Panc1 (cell line): ENCODE results near the gene STOM. TPM values are rescaled to one million over a fixed set of nuclear protein-coding genes. Genes with fewer than 3 reads are reported as not detected.

Experiments used
- ATAC-seq: fragments of 200-7000 bp; cut with Tn5 transposase; 2 replicates; pipeline ENCODE4 v1.9.1; 2020; ENCODE audit warnings: mild to moderate bottlenecking, moderate library complexity
- BruUV-seq: library from RNA; stranded (reverse); fragments of 400-500 nt; replicated peaks from 2 replicates; lab custom pipeline; 2021; lab: Mats Ljungman, UMichigan
- CTCF ChIA-PET: fragments of 300-600 bp; sonication (Branson Sonifier 250); formaldehyde crosslinking; loops from one replicate; lab custom pipeline; 2022; ENCODE audit warnings: antibody characterized with exemption; lab: Charles Lee
- POLR2A ChIA-PET: fragments of 300-600 bp; sonication (Branson Sonifier 250); formaldehyde crosslinking; loops from one replicate; lab custom pipeline; 2022; ENCODE audit warnings: antibody characterized with exemption; lab: Charles Lee
- DNase-seq: peaks from one replicate; pipeline ENCODE4 v3.0.0-alpha.2; 2010; ENCODE audit warnings: low read depth, low spot score
- H3K27ac ChIP-seq: 2 replicates; pipeline ENCODE4 v1.5.1; 2011; ENCODE audit warnings: mild to moderate bottlenecking, low read length, inconsistent platforms
- H3K27me3 ChIP-seq: fragments of 200-500 bp; sonication (Bioruptor generic); 2 replicates; pipeline ENCODE4 v1.6.0; 2014; ENCODE audit warnings: low read length, inconsistent platforms; ENCODE audit not compliant: control insufficient read depth, insufficient read depth
- H3K36me3 ChIP-seq: fragments of 200-500 bp; sonication (Bioruptor generic); 2 replicates; pipeline ENCODE4 v1.5.1; 2014; ENCODE audit warnings: inconsistent platforms, mild to moderate bottlenecking, low read length, moderate library complexity; ENCODE audit not compliant: control insufficient read depth, insufficient read depth
- H3K4me1 ChIP-seq: 2 replicates; pipeline ENCODE4 v1.5.1; 2011; ENCODE audit warnings: inconsistent platforms, mild to moderate bottlenecking, low read length, moderate library complexity; ENCODE audit not compliant: control insufficient read depth, insufficient read depth
- H3K4me3 ChIP-seq, 2 experiments: 2 replicates each; pipeline ENCODE4 v1.5.1; 2011 to 2012; ENCODE audit warnings: low read depth in 2 of 2, low read length in 2 of 2, mild to moderate bottlenecking in 2 of 2, inconsistent platforms in 1 of 2, moderate library complexity in 1 of 2
- H3K9me3 ChIP-seq: fragments of 200-500 bp; sonication (Bioruptor generic); 2 replicates; pipeline ENCODE4 v1.5.1; 2014; ENCODE audit warnings: low read depth, mild to moderate bottlenecking, inconsistent platforms, low read length, moderate library complexity; ENCODE audit not compliant: control insufficient read depth, insufficient read depth
- CTCF ChIP-seq: fragments of 450-650 bp; IDR thresholded peaks from 2 replicates; pipeline ENCODE4 v1.5.1; 2017; ENCODE audit warnings: mild to moderate bottlenecking
- POLR2AphosphoS5 ChIP-seq: IDR thresholded peaks from 2 replicates; pipeline ENCODE4 v1.6.1; 2012; ENCODE audit warnings: mild to moderate bottlenecking, low read depth, low read length, moderate library complexity
- REST ChIP-seq, 2 experiments: IDR thresholded peaks; 2 replicates each; pipeline ENCODE4 v1.6.1; 2011 to 2012; ENCODE audit warnings: low read depth in 2 of 2, control low read depth in 1 of 2, low read length in 1 of 2, mild to moderate bottlenecking in 1 of 2, moderate library complexity in 1 of 2; ENCODE audit not compliant: insufficient read depth in 1 of 2
- SIN3A ChIP-seq: IDR thresholded peaks from 2 replicates; pipeline ENCODE4 v1.6.1; 2012; ENCODE audit warnings: low read depth, mild to moderate bottlenecking, low read length, moderate library complexity, borderline replicate concordance; ENCODE audit not compliant: insufficient read depth
- TCF7L2 ChIP-seq: IDR thresholded peaks from 2 replicates; pipeline ENCODE4 v1.6.1; 2011; ENCODE audit warnings: mild to moderate bottlenecking, low read depth, low read length, inconsistent platforms
- in situ Hi-C: cut with HindIII; loops from 2 replicates; pipeline ENCODE4 v1.10.0; 2016; ENCODE audit warnings: low sequenced_read_pairs, low pct_unique_long_range_greater_than_20kb
- intact Hi-C: fragments of 100-400 bp; cut with micrococcal nuclease; formaldehyde crosslinking; loops from one replicate; pipeline ENCODE4 v1.10.0; 2022; ENCODE audit not compliant: unreplicated experiment
- total RNA-seq: library from RNA; stranded (reverse); gene quantifications from one replicate; pipeline ENCODE4 v1.2.1, GENCODE V29; 2021; ENCODE audit not compliant: unreplicated experiment

STOM gene
- total RNA-seq, 1 experiment from 2014 or later, result 81.2 TPM

GRCh38 chr9:121304707-121305106 lies 65.3 kb downstream of the STOM start:
- CTCF ChIA-PET, result no interaction called here
- no peak overlapping the region for H3K27ac ChIP-seq
- no peak for DNase-seq
- H3K4me1 ChIP-seq, result peaks cover 6% of the 10 kb centered on the region
- peaks cover 7% of the 10 kb centered on the region; the same call in 1 of the 2 replicates for H3K36me3 ChIP-seq
- H3K4me3 ChIP-seq, result no peak overlapping the region
- in situ Hi-C loops, result no loop called here
- no peaks in the 10 kb centered on the region for H3K27me3 ChIP-seq
- BruUV-seq, result no TSS peak
- no peak for ATAC-seq
- TF ChIP-seq SIN3A (no peak), CTCF (no peak), REST (IDR thresholded peaks at IDR 0.05; ENCODE audit: insufficient read depth in 1 of 2, low read depth in 2 of 2, low read length in 1 of 2) (no peak), POLR2AphosphoS5 (no peak), TCF7L2 (no peak)
- POLR2A ChIA-PET, result no interaction called here
- no peaks in the 10 kb centered on the region for H3K9me3 ChIP-seq
- intact Hi-C loops, result no loop called here

GRCh38 chr9:121303456-121304451 lies 66.3 kb downstream of the STOM start:
- Histone ChIP-seq H3K27me3 (no peaks in the 10 kb centered on the region), H3K9me3 (no peaks in the 10 kb centered on the region), H3K4me1 (peaks cover 11% of the 10 kb centered on the region), H3K27ac (no peak overlapping the region), H3K36me3 (peaks cover 7% of the 10 kb centered on the region; the same call in 1 of the 2 replicates), H3K4me3 (no peak overlapping the region)
- DNase-seq, result no peak
- POLR2A ChIA-PET, result no interaction called here
- BruUV-seq, result no TSS peak
- intact Hi-C loops, result no loop called here
- CTCF ChIA-PET, result no interaction called here
- ATAC-seq, result no peak
- TF ChIP-seq CTCF (no peak), SIN3A (no peak), REST (IDR thresholded peaks at IDR 0.05; ENCODE audit: insufficient read depth in 1 of 2, low read depth in 2 of 2, low read length in 1 of 2) (no peak), POLR2AphosphoS5 (no peak), TCF7L2 (no peak)
- in situ Hi-C loops, result no loop called here
